Stimulated activated CD4-positive, alpha-beta T cell treated with anti-CD3 and anti-CD28 coated beads, Interleukin-12 subunit alpha, Interleukin-12 subunit beta, amount 100 ng/mL, for 4 hours (primary cell): ENCODE measurements around the gene NECAB3.
A peak's percentile ranks its signal among the peaks of the same experiment; 100 is the strongest.
"Not testable (repeated sequence)": the region's sequence is repeated elsewhere in the genome, so short reads cannot be mapped to it uniquely, and the experiment has no call there.

Experiments
- DNase-seq: peaks from one replicate; pipeline ENCODE4 v3.0.0-alpha.2; 2020

Gene NECAB3

GRCh38 chr20:33674294-33675135 is at the start of gene NECAB3:
Gene NECAB3, minus strand, starts transcription at chr20:33674428. Its CDS starts 76 bp downstream, at chr20:33674352.
- DNase-seq = peak; percentile 67

GRCh38 chr20:33721391-33722140 is 47.3 kb upstream of the NECAB3 start:
- DNase-seq = no peak

GRCh38 chr20:33719989-33720709 is 45.9 kb upstream of the NECAB3 start, which contains the start of gene PXMP4:
Gene PXMP4, minus strand, starts transcription at chr20:33720310. Its CDS starts 103 bp downstream, at chr20:33720207.
- DNase-seq = peak; percentile 73

- DNase-seq = no peak
These were observed 45.2 kb upstream of the NECAB3 start for GRCh38 chr20:33719277-33719988.

GRCh38 chr20:33716498-33716897 is 42.3 kb upstream of the NECAB3 start:
- no peak for DNase-seq

- no peak for DNase-seq
These were observed 39.7 kb upstream of the NECAB3 start for GRCh38 chr20:33713865-33714367.

- DNase-seq = no peak
These were observed 37.2 kb upstream of the NECAB3 start for GRCh38 chr20:33711446-33711738.

GRCh38 chr20:33710681-33711445 is 36.6 kb upstream of the NECAB3 start:
- DNase-seq = no peak

- no peak for DNase-seq
These were observed 35.8 kb upstream of the NECAB3 start for GRCh38 chr20:33709905-33710541.

- DNase-seq = no peak
These were observed 35.2 kb upstream of the NECAB3 start for GRCh38 chr20:33709398-33709797.

GRCh38 chr20:33707668-33708067 is 33.4 kb upstream of the NECAB3 start:
- DNase-seq = no peak

- no peak for DNase-seq
These were observed 30.1 kb upstream of the NECAB3 start for GRCh38 chr20:33704197-33704924.

GRCh38 chr20:33703498-33704137 is 29.4 kb upstream of the NECAB3 start:
- no peak for DNase-seq

GRCh38 chr20:33702861-33703260 is 28.6 kb upstream of the NECAB3 start:
- DNase-seq = no peak

GRCh38 chr20:33701629-33702450 is 27.6 kb upstream of the NECAB3 start:
- no peak for DNase-seq

GRCh38 chr20:33700696-33701441 is 26.6 kb upstream of the NECAB3 start:
- DNase-seq = not testable (repeated sequence)

GRCh38 chr20:33698966-33699365 is 24.7 kb upstream of the NECAB3 start:
- DNase-seq = not testable (repeated sequence)

GRCh38 chr20:33697129-33697528 is 22.9 kb upstream of the NECAB3 start:
- DNase-seq = no peak
